Fibroblast of the aortic adventitia (primary cell): Measurements from ENCODE around the gene CTIF. TPM values are rescaled to one million over a fixed set of nuclear protein-coding genes. Genes with fewer than 3 reads are reported as not detected.
"Not testable (repeated sequence)": the region's sequence is repeated elsewhere in the genome, so short reads cannot be mapped to it uniquely, and the experiment has no call there.

Experiments
- DNase-seq: peaks from one replicate; pipeline ENCODE4 v3.0.0-alpha.2; 2010; ENCODE audit warnings: low read depth
- H3K4me3 ChIP-seq: 2 replicates; pipeline ENCODE4 v1.5.1; 2011; ENCODE audit warnings: low read depth, mild to moderate bottlenecking, control low read depth, low read length, moderate library complexity
- total RNA-seq: library from RNA; depleted of rRNA; stranded (reverse); fragments of >200 nt; gene quantifications from 2 replicates; pipeline ENCODE4 v1.2.3, GENCODE V29; 2012; ENCODE audit warnings: low replicate concordance
- TF ChIP-seq, protein P1 (sequence below): IDR thresholded peaks from 2 replicates; pipeline ENCODE4 v1.5.1; 2011; ENCODE audit warnings: mild to moderate bottlenecking, low read length, control low read depth, inconsistent platforms; ENCODE audit not compliant: insufficient read depth

CTIF gene
- total RNA-seq, 1 donor, result 29.0 TPM

- no peak for DNase-seq
Observed at GRCh38 chr18:48714873-48715272, 176.0 kb downstream of the CTIF start.

DNA sequence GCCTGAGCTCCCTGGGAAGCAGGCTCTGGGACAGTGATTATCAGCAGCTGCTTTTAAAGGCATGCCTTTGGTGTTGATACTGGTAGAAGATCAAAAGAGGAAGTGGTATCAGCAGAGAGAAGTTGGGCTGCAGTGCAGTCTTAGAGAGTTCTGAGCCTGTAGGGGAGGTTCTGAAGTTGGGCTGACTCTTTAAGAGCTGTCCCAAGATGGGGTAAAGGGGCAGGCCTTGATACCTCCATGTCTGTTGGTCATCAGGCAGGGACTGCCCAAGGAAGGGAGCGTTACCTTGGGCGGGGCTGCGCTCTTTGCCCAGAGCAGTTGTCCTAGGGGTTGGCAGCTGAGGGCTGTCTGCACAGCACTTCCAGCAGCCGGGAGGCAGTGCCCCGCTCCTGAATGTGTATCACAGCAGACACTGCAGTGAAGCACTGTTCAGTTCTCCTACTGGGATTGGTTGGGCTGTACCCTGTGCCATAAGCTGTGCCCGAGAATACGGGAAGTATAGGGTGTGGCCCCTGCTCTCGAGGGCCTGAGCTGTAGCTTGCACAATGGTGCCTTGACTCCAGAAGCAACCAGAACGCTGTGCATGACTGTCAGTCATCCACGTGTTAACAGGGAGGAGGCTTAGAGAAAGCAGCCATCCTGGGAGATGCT, 177.0 kb downstream of the CTIF start:
- peak; percentile 70 for DNase-seq

More at GRCh38 chr18:48714873-48715272, 176.0 kb downstream of the CTIF start:
- TF ChIP-seq, protein P1, sequence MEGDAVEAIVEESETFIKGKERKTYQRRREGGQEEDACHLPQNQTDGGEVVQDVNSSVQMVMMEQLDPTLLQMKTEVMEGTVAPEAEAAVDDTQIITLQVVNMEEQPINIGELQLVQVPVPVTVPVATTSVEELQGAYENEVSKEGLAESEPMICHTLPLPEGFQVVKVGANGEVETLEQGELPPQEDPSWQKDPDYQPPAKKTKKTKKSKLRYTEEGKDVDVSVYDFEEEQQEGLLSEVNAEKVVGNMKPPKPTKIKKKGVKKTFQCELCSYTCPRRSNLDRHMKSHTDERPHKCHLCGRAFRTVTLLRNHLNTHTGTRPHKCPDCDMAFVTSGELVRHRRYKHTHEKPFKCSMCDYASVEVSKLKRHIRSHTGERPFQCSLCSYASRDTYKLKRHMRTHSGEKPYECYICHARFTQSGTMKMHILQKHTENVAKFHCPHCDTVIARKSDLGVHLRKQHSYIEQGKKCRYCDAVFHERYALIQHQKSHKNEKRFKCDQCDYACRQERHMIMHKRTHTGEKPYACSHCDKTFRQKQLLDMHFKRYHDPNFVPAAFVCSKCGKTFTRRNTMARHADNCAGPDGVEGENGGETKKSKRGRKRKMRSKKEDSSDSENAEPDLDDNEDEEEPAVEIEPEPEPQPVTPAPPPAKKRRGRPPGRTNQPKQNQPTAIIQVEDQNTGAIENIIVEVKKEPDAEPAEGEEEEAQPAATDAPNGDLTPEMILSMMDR, result no peak
- H3K4me3 ChIP-seq, result no peak overlapping the region

GRCh38 chr18:48717227-48717626, 178.4 kb downstream of the CTIF start:
- DNase-seq, H3K4me3 ChIP-seq: not testable (repeated sequence)

More for the DNA sequence above, 177.0 kb downstream of the CTIF start:
- H3K4me3 ChIP-seq, result no peak overlapping the region
- TF ChIP-seq, protein P1, result no peak

GRCh38 chr18:48718251-48718959, 179.6 kb downstream of the CTIF start:
- TF ChIP-seq, protein P1, result no peak
- no peak overlapping the region for H3K4me3 ChIP-seq
- no peak for DNase-seq

GRCh38 chr18:48719388-48719787, 180.6 kb downstream of the CTIF start:
- no peak overlapping the region for H3K4me3 ChIP-seq
- TF ChIP-seq, protein P1, result no peak
- no peak for DNase-seq

- H3K4me3 ChIP-seq, result no peak overlapping the region
- TF ChIP-seq, protein P1, result no peak
- peak; percentile 48 for DNase-seq
Observed at GRCh38 chr18:48719974-48720654, 181.3 kb downstream of the CTIF start.

GRCh38 chr18:48720655-48721025, 181.8 kb downstream of the CTIF start:
- TF ChIP-seq, protein P1, result no peak
- no peak overlapping the region for H3K4me3 ChIP-seq
- DNase-seq, result no peak
